PC-3 (cell line): Measurements from ENCODE around the gene KRTAP1-3.

Experiments used
- EZH2 ChIP-seq: fragments of 300-600 bp; sonication (generic); IDR thresholded peaks from one replicate; pipeline ENCODE4 v1.6.1; 2017; ENCODE audit warnings: antibody characterized with exemption, mild to moderate bottlenecking, low read length; ENCODE audit not compliant: unreplicated experiment
- EZH2phosphoT487 ChIP-seq: fragments of 300-600 bp; sonication (generic); IDR thresholded peaks from 2 replicates; pipeline ENCODE4 v1.6.1; 2018; ENCODE audit warnings: mild to moderate bottlenecking, antibody characterized with exemption, low read length, borderline replicate concordance
- TF ChIP-seq, protein P1 (sequence below): fragments of 300-600 bp; sonication (generic); conservative IDR thresholded peaks from 2 replicates; pipeline ENCODE4 v1.5.1; 2017; ENCODE audit warnings: antibody characterized with exemption, low read depth, mild to moderate bottlenecking, low read length

DNA sequence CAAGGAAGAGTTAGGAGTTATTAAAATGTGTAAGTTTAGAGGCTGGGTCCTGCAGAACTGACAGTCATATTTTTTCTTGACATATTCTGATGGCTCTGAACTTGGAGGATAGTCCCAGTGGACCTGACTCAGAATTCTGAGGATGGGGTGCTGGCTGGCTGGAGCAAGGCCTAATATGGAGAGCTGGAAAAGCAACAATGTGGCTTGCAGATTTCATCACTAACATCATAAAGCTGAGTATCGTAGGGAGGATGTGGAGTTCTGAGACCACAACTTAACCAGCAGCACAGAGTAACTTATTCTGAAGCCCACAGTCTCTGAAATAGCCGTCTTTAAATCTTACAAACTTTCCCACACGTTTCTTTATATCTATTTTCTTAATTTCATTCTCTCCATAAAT, 10.0 kb downstream of the KRTAP1-3 start:
- TF ChIP-seq EZH2 = no peak
- TF ChIP-seq, protein P1, sequence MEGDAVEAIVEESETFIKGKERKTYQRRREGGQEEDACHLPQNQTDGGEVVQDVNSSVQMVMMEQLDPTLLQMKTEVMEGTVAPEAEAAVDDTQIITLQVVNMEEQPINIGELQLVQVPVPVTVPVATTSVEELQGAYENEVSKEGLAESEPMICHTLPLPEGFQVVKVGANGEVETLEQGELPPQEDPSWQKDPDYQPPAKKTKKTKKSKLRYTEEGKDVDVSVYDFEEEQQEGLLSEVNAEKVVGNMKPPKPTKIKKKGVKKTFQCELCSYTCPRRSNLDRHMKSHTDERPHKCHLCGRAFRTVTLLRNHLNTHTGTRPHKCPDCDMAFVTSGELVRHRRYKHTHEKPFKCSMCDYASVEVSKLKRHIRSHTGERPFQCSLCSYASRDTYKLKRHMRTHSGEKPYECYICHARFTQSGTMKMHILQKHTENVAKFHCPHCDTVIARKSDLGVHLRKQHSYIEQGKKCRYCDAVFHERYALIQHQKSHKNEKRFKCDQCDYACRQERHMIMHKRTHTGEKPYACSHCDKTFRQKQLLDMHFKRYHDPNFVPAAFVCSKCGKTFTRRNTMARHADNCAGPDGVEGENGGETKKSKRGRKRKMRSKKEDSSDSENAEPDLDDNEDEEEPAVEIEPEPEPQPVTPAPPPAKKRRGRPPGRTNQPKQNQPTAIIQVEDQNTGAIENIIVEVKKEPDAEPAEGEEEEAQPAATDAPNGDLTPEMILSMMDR = no peak
- no peak for TF ChIP-seq EZH2phosphoT487
